Naive thymus-derived CD4-positive, alpha-beta T cell (primary cell): ENCODE results near the gene MAOA. TPM values are rescaled to one million over a fixed set of nuclear protein-coding genes. Genes with fewer than 3 reads are reported as not detected.
A peak's percentile ranks its signal among the peaks of the same experiment; 100 is the strongest.
"Not testable (repeated sequence)": the region's sequence is repeated elsewhere in the genome, so short reads cannot be mapped to it uniquely, and the experiment has no call there.

Source experiments
- ATAC-seq: fragments of 150-1000 bp; cut with Tn5 transposase; 2 replicates; pipeline ENCODE4 v1.10.0; 2021; ENCODE audit warnings: mild to moderate bottlenecking, moderate library complexity
- CTCF ChIA-PET: fragments of 350-600 bp; sonication (Branson Sonifier 250); formaldehyde crosslinking; loops from one replicate; lab custom pipeline; 2021; ENCODE audit warnings: antibody characterized with exemption; lab: Charles Lee
- POLR2A ChIA-PET: fragments of 350-600 bp; sonication (Branson Sonifier 250); formaldehyde crosslinking; loops from one replicate; lab custom pipeline; 2021; ENCODE audit warnings: antibody characterized with exemption, inconsistent platforms; lab: Charles Lee
- DNase-seq, 9 donors: peaks; one replicate each; pipeline versions ENCODE4 v3.0.0 to v3.0.0-alpha.2; 2020 to 2022; ENCODE audit warnings: mixed read lengths in 1 of 9
- H3K27ac ChIP-seq: one replicate; pipeline ENCODE4 v1.7.0; 2013; ENCODE audit warnings: mild to moderate bottlenecking, low read depth, low read length, moderate library complexity
- H3K27me3 ChIP-seq, 2 donors: one replicate each; pipeline ENCODE4 v1.7.0; 2013; ENCODE audit warnings: low read length in 2 of 2, mild to moderate bottlenecking in 2 of 2, moderate library complexity in 2 of 2; ENCODE audit not compliant: control insufficient read depth in 2 of 2, insufficient read depth in 2 of 2
- H3K36me3 ChIP-seq, 3 experiments: 1 replicate in 2 of 3; 2 replicates in 1 of 3; pipeline ENCODE4 v1.7.0; 2013; ENCODE audit warnings: low read length in 3 of 3, mild to moderate bottlenecking in 3 of 3, moderate library complexity in 1 of 3; ENCODE audit not compliant: insufficient read depth in 3 of 3, control insufficient read depth in 2 of 3
- H3K4me1 ChIP-seq, 2 donors: one replicate each; pipeline ENCODE4 v1.7.0; 2013; ENCODE audit warnings: low read length in 2 of 2, mild to moderate bottlenecking in 2 of 2, moderate library complexity in 1 of 2; ENCODE audit not compliant: control insufficient read depth in 2 of 2, insufficient read depth in 2 of 2
- H3K4me3 ChIP-seq: 2 replicates; pipeline ENCODE4 v1.7.0; 2013; ENCODE audit warnings: mild to moderate bottlenecking, low read length
- H3K9me3 ChIP-seq, 3 experiments: 1 replicate in 2 of 3; 2 replicates in 1 of 3; pipeline ENCODE4 v1.7.0; 2013; ENCODE audit warnings: low read length in 3 of 3; ENCODE audit not compliant: control insufficient read depth in 2 of 3
- H3K27ac Mint-ChIP-seq, 9 donors: one replicate each; pipeline ENCODE4 v1.8.0; 2020 to 2022; ENCODE audit warnings: mixed read lengths in 9 of 9, mild to moderate bottlenecking in 8 of 9, moderate library complexity in 5 of 9, inconsistent platforms in 2 of 9
- H3K27me3 Mint-ChIP-seq, 5 donors: one replicate each; pipeline ENCODE4 v1.8.0; 2021 to 2022; ENCODE audit warnings: mixed read lengths in 5 of 5, mild to moderate bottlenecking in 1 of 5
- H3K36me3 Mint-ChIP-seq, 5 donors: one replicate each; pipeline ENCODE4 v1.8.0; 2020 to 2022; ENCODE audit warnings: mixed read lengths in 5 of 5, mild to moderate bottlenecking in 3 of 5, inconsistent platforms in 1 of 5
- H3K4me1 Mint-ChIP-seq, 7 donors: one replicate each; pipeline ENCODE4 v1.8.0; 2020 to 2022; ENCODE audit warnings: mixed read lengths in 7 of 7, mild to moderate bottlenecking in 3 of 7, inconsistent platforms in 1 of 7
- H3K4me3 Mint-ChIP-seq, 10 donors: one replicate each; pipeline ENCODE4 v1.8.0; 2020 to 2022; ENCODE audit warnings: mild to moderate bottlenecking in 10 of 10, mixed read lengths in 10 of 10, moderate library complexity in 6 of 10, inconsistent platforms in 2 of 10
- H3K9me3 Mint-ChIP-seq, 11 donors: one replicate each; pipeline ENCODE4 v1.8.0; 2020 to 2022; ENCODE audit warnings: mixed read lengths in 11 of 11, mild to moderate bottlenecking in 4 of 11, inconsistent platforms in 1 of 11, moderate library complexity in 1 of 11
- intact Hi-C, 2 donors: fragments of 100-400 bp; cut with micrococcal nuclease; formaldehyde crosslinking; loops; one replicate each; pipeline ENCODE4 v1.15.1; 2023
- polyA plus RNA-seq, 2 donors: library from polyadenylated mRNA; unstranded; fragments of 300-500 nt; fragmentation: Illumina TruSeq; gene quantifications; one replicate each; pipeline ENCODE4 v1.2.3, GENCODE V29; 2021
- total RNA-seq, 6 experiments: library from RNA in 5 of 6; stranded (reverse) in 5 of 6; gene quantifications; 1 replicate in 5 of 6; 2 replicates in 1 of 6; pipeline ENCODE4 v1.2.3 and lab custom pipeline; 2021 to 2026

The MAOA gene
- under 1 TPM in 1 of 5 experiments, not detected in 4; 0.75 TPM for total RNA-seq
- under 1 TPM in 1 of 2 donors, not detected in 1; 0.67 TPM for polyA plus RNA-seq
- total RNA-seq (lab: John Stamatoyannopoulos, UW) = not detected

DNA sequence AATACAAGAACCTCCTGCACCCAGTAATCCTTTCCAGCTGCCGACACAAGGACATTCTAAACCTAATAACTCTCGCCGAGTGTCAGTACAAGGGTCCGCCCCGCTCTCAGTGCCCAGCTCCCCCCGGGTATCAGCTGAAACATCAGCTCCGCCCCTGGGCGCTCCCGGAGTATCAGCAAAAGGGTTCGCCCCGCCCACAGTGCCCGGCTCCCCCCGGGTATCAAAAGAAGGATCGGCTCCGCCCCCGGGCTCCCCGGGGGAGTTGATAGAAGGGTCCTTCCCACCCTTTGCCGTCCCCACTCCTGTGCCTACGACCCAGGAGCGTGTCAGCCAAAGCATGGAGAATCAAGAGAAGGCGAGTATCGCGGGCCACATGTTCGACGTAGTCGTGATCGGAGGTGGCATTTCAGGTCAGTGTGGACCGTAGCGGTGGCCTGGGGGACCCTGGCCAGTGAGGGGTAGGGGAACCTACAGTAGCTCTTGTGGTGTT is at the start of gene MAOA:
TSS of gene MAOA (plus strand) at position 295 of the 490 bp plus-strand sequence. CDS start at position 338, 43 bp downstream.
- CTCF ChIA-PET = no interaction called here
- H3K27ac ChIP-seq = peak within 1 kb of the TSS; percentile 71

DNA sequence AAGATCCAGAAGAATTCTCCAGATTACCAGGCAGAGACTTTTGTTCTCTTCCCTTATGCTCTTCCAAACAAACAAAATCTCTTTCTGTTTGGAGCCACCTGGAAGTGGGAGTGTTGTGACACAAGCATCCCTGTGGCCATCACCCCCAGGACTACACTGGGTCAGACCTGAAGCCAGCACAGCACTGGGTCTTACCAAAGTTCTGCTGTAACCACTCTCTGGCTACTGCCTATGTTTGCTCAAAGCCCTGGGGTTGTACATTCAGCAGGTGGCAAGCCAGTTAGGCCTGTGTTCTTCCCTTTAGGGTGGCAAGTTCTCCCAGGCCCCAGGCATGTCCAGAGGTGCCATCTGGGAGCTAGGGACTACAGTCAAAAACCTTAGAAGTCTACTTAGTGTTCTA is 43.7 kb upstream of the MAOA start:
- CTCF ChIA-PET = no interaction called here
- no peak overlapping the region for H3K27ac Mint-ChIP-seq

More for the DNA sequence above, at the start of gene MAOA:
- POLR2A ChIA-PET = no interaction called here
- H3K9me3 Mint-ChIP-seq = peaks cover 0 to 2% (median 0%) of the 10 kb centered on the region in 11 donors
- H3K27me3 ChIP-seq = no peaks in the 10 kb centered on the region
- no peaks in the 10 kb centered on the region for H3K9me3 ChIP-seq
- H3K4me3 ChIP-seq = peak within 1 kb of the TSS; percentile 71
- H3K4me3 Mint-ChIP-seq = peak within 1 kb of the TSS; percentile 84 to 93 (median 89)
- no peaks in the 10 kb centered on the region for H3K36me3 Mint-ChIP-seq
- no peaks in the 10 kb centered on the region for H3K36me3 ChIP-seq
- peak within 1 kb of the TSS in 7 of 9 donors; percentile 48 to 77 (median 62) for H3K27ac Mint-ChIP-seq
- peaks cover 0 to 10% (median 6%) of the 10 kb centered on the region in 7 donors for H3K4me1 Mint-ChIP-seq
- peak in 5 of 9 donors; percentile 0 to 42 (median 18) for DNase-seq
- peaks cover 0 to 21% (median 0%) of the 10 kb centered on the region in 5 donors for H3K27me3 Mint-ChIP-seq
- no peaks in the 10 kb centered on the region for H3K4me1 ChIP-seq
- intact Hi-C loops = loop anchor here (10.0 kb wide), 2 partner anchors 599 to 711 kb away; no protein-coding TSS in a partner anchor
- no peak for ATAC-seq

DNA sequence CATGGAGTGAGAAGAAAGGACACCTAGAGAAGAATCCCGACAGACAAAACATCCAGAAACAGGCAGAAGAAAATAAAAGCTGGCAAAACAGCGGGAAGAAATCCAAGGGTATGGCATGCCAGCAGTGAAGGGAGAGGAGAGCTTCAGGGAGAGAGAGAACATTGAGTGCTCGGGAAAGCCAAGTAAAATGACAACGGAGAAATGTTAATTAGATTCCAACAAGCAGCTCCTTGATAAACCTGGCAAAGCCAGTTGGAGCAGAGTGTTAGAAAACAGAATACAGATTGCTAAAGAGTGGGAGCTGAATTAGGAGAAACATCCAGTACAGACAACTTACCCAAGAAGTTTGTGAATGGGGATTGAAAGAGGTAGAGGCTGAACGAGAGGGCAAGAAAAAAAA is 40.4 kb upstream of the MAOA start:
- H3K27me3 ChIP-seq = no peaks in the 10 kb centered on the region
- no peaks in the 10 kb centered on the region for H3K4me1 Mint-ChIP-seq
- peaks cover 2 to 17% (median 13%) of the 10 kb centered on the region in 5 donors for H3K27me3 Mint-ChIP-seq
- no peak overlapping the region for H3K27ac ChIP-seq
- H3K4me3 Mint-ChIP-seq = no peak overlapping the region
- POLR2A ChIA-PET = no interaction called here
- CTCF ChIA-PET = no interaction called here
- DNase-seq (no peak), ATAC-seq (no peak)
- H3K4me1 ChIP-seq = no peaks in the 10 kb centered on the region
- intact Hi-C loops = no loop called here
- H3K36me3 ChIP-seq = no peaks in the 10 kb centered on the region
- no peak overlapping the region for H3K4me3 ChIP-seq
- no peak overlapping the region for H3K27ac Mint-ChIP-seq
- no peaks in the 10 kb centered on the region for H3K36me3 Mint-ChIP-seq
- peaks cover 0 to 4% (median 0%) of the 10 kb centered on the region in 11 donors for H3K9me3 Mint-ChIP-seq
- no peaks in the 10 kb centered on the region for H3K9me3 ChIP-seq

More for the DNA sequence above, 43.7 kb upstream of the MAOA start:
- Mint-ChIP-seq H3K9me3 (peaks cover 0 to 4% (median 0%) of the 10 kb centered on the region in 11 donors), H3K4me3 (no peak overlapping the region), H3K27me3 (peaks cover 2 to 17% (median 13%) of the 10 kb centered on the region in 5 donors), H3K36me3 (no peaks in the 10 kb centered on the region), H3K4me1 (no peaks in the 10 kb centered on the region)
- Histone ChIP-seq H3K4me1 (no peaks in the 10 kb centered on the region), H3K9me3 (no peaks in the 10 kb centered on the region), H3K4me3 (no peak overlapping the region), H3K27ac (no peak overlapping the region), H3K36me3 (no peaks in the 10 kb centered on the region), H3K27me3 (no peaks in the 10 kb centered on the region)
- intact Hi-C loops = no loop called here
- no peak for DNase-seq
- POLR2A ChIA-PET = no interaction called here
- no peak for ATAC-seq

DNA sequence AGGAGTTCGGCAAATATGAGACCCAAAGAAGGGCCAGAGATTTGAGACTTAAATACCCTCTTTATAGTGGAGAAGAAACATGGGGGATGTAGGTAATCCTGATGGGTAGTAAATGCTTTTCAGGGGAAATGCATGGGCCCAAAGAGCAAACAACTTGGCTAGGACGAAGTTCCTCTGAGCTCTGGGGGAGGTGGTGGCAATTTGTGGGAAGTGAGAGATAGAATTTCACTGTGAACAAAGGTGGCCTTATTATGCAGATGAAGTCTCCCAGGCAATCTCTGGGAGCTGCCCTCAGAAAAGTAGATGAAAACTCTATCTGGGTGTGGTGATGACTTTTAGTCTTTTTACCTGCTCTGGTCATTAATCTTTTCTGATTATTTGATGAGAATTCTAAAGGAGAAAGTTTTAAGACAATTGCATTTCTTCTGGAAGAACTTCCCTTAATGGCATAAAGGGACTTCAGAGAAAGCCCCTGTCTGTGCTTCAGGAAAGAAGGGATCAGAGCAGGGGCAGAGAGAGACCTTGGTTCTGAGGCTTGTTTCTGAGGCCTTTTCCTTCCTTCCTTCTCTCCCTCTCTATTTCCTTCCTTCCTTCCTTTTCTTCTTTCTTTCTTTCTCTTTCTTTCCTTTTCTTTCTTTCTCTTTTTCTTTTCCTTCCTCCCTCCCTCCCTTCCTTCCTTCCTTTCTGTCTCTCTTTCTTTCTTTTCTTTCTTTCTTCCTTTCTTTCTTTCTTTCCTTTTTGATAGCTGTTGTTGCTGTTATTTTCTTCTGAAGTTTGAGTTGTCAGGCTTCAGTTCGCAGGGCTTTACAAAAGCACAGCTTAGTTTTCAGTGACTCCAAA is 37.5 kb upstream of the MAOA start:
- Histone ChIP-seq H3K4me1 (no peaks in the 10 kb centered on the region), H3K4me3 (no peak overlapping the region), H3K27ac (no peak overlapping the region), H3K36me3 (no peaks in the 10 kb centered on the region), H3K27me3 (no peaks in the 10 kb centered on the region), H3K9me3 (no peaks in the 10 kb centered on the region)
- peaks cover 2 to 18% (median 13%) of the 10 kb centered on the region in 5 donors for H3K27me3 Mint-ChIP-seq
- CTCF ChIA-PET = no interaction called here
- ATAC-seq = no peak
- no peak overlapping the region for H3K4me3 Mint-ChIP-seq
- H3K9me3 Mint-ChIP-seq = peaks cover 0 to 4% (median 0%) of the 10 kb centered on the region in 11 donors
- no peak for DNase-seq
- no peaks in the 10 kb centered on the region for H3K4me1 Mint-ChIP-seq
- no peak overlapping the region for H3K27ac Mint-ChIP-seq
- intact Hi-C loops = no loop called here
- POLR2A ChIA-PET = no interaction called here
- H3K36me3 Mint-ChIP-seq = no peaks in the 10 kb centered on the region

DNA sequence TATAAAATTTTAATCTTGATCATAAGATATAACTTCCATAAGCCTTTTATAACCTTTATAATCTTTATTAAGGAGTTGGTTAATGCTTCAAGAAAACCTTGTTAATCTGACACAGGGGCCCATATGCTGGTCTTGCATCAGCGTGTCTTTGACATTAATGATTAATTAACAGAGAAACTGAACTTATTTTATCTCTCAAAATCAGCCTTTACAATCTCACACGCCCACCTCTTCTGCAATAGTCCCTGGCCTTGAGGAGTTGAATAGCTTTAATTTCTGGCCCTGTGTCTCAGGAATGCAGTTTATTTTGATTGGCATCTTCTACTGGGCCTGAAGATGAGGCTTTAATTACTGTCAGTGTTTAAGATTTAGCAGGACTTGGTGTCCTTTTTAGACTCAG is 36.2 kb upstream of the MAOA start:
- H3K4me3 Mint-ChIP-seq, POLR2A ChIA-PET, DNase-seq, ATAC-seq, CTCF ChIA-PET, intact Hi-C loops, H3K27me3 ChIP-seq, H3K4me3 ChIP-seq, H3K36me3 Mint-ChIP-seq, H3K9me3 ChIP-seq, H3K4me1 Mint-ChIP-seq, H3K36me3 ChIP-seq, H3K4me1 ChIP-seq, H3K27ac Mint-ChIP-seq, H3K27ac ChIP-seq, H3K9me3 Mint-ChIP-seq: not testable (repeated sequence)
- peaks cover 2 to 14% (median 10%) of the 10 kb centered on the region in 5 donors for H3K27me3 Mint-ChIP-seq

DNA sequence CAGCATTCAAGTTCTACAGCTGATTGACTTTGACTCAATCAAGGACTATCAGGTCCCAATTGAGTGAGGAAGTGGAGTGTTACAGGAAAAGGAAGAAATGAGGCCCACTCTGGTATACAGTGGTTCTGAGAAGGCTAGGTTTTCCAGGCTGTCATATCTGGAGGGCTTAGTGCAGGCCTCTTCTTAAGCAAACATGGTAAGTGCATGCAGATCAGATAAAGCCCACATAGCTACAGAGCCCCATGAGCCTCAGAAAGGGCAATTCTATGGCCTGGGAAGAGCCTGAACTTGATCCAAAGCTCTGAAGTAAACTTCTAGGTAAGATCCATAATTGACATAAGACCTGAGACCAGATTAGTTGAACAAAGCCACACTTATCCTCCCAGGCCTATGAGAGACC is 29.0 kb upstream of the MAOA start:
- intact Hi-C loops = no loop called here
- no peaks in the 10 kb centered on the region for H3K27me3 ChIP-seq
- H3K4me3 ChIP-seq = no peak overlapping the region
- H3K36me3 ChIP-seq = no peaks in the 10 kb centered on the region
- no peak overlapping the region for H3K27ac ChIP-seq
- no peak overlapping the region for H3K27ac Mint-ChIP-seq
- peaks cover 0 to 1% (median 0%) of the 10 kb centered on the region in 11 donors for H3K9me3 Mint-ChIP-seq
- ChIA-PET POLR2A (no interaction called here), CTCF (no interaction called here)
- no peak overlapping the region for H3K4me3 Mint-ChIP-seq
- ATAC-seq (no peak), DNase-seq (no peak)
- H3K9me3 ChIP-seq = no peaks in the 10 kb centered on the region
- no peaks in the 10 kb centered on the region for H3K4me1 Mint-ChIP-seq
- H3K36me3 Mint-ChIP-seq = no peaks in the 10 kb centered on the region
- no peaks in the 10 kb centered on the region for H3K4me1 ChIP-seq
- peaks cover 0 to 3% (median 0%) of the 10 kb centered on the region in 5 donors for H3K27me3 Mint-ChIP-seq
